ENCODE measurements around the gene ALG9. TPM values are rescaled to one million over a fixed set of nuclear protein-coding genes. Genes with fewer than 3 reads are reported as not detected.
A peak's percentile ranks its signal among the peaks of the same experiment; 100 is the strongest.
"Not testable (repeated sequence)": the region's sequence is repeated elsewhere in the genome, so short reads cannot be mapped to it uniquely, and the experiment has no call there.

ALG9 gene
- total RNA-seq, 1 donor from 2014 or later, result 16.2 TPM

- DNase-seq (ENCODE audit: low spot score); intact Hi-C loops (cut with DNase I): not testable (repeated sequence)
These were observed 13.7 kb upstream of the ALG9 start for GRCh38 chr11:111885053-111885452.

DNA sequence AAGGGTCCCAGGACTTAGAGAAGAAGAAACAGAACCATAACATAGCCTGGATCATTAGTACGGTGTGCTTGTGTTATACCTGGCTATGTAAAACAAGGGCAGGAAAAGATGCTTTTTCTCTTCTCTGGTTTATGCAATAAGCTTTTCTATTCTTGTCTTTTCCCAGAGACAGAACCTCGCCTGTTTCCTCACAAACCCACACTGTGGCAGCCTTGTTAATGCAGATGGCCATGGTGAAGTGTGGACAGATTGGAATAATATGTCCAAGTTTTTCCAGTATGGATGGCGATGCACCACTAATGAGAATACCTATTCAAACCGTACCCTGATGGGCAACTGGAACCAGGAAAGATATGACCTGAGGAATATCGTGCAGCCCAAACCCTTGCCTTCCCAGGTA is 10.8 kb upstream of the ALG9 start:
- no peak for DNase-seq (ENCODE audit: low spot score)
- intact Hi-C loops (cut with DNase I), result no loop called here

GRCh38 chr11:111879637-111879960 is 8.2 kb upstream of the ALG9 start:
- no peak for DNase-seq (ENCODE audit: low spot score)
- intact Hi-C loops (cut with DNase I), result loop anchor here (2.0 to 5.0 kb wide), 4 partner anchors 48 to 193 kb away; partner anchors contain the start of genes NKAPD1 and PIH1D2

GRCh38 chr11:111878849-111879636 is 7.7 kb upstream of the ALG9 start, which contains the start of the genes CFAP68 and FDXACB1:
TSS of gene CFAP68 (plus strand) at chr11:111879541. CDS start at chr11:111879561, 20 bp downstream.
TSS of gene FDXACB1 (minus strand) at chr11:111879165. CDS start at chr11:111879132, 33 bp downstream.
- DNase-seq (ENCODE audit: low spot score), result peak; percentile 99
- intact Hi-C loops (cut with DNase I), result loop anchor here (2.0 to 5.0 kb wide), 4 partner anchors 48 to 193 kb away; partner anchors contain the start of genes NKAPD1 and PIH1D2

DNA sequence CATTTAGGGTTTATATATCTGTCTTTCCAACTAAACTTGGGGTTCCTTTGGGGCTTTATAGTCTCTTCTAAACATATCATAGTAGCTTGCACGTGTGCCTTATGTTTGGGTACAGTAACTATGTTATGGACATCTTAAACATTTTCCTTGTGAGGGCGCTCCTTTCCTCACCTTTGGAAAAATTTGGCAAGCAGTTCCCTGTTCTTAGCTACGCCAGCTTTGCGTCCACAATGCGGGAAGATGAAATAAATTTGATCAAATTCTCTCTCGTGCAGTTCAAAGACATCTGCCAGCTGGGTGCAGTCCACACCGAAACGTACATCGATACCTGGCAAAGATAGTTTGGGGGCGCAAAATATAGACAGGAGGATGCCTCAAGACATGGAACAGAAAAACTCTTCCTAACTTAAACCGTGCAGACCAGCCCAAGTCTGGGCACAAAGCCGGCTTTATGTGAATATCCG is 7.0 kb upstream of the ALG9 start:
- intact Hi-C loops (cut with DNase I), result loop anchor here (2.0 to 5.0 kb wide), 4 partner anchors 49 to 194 kb away; partner anchors contain the start of genes NKAPD1 and PIH1D2
- no peak for DNase-seq (ENCODE audit: low spot score)

DNA sequence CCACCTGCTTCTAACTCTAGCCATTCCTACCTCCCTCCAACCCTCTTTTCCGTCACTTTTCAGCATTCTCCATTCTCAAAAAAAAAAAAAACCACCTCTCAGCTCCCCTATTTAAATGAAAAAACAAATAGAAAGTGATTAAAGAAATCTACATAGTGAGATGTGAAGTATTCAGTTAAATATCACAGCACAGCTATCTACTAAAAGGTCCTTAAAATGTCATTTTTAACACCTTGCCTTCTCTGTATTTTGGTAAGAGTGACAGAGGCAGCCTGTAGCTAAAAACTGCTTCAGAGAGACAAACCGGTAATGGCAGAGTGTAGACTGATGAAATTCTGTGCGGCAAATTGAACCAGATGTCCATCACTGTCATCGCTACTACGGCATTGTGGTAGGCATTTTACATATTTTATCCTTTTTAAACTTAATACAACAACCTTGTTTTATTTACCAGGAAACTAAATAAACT is 346 bp upstream of the ALG9 start:
- no peak for DNase-seq (ENCODE audit: low spot score)
- intact Hi-C loops (cut with DNase I), result no loop called here

DNA sequence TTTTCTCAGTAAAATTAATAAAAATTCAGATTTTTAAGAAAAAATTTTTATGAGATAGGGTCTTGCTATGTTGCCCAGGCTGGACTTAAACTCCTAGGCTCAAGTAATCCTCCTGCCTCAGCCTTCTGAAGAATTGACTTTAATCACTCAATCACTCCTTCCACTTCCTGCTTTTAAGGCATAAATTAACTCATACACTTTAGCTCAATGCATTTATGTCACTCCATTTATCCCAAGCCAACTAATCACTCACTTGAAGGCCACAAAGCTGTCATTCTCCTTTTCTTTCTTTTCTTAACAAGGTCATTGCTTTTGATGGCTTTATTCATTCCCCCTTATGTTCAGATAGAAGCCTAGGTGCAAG is 877 bp downstream of the ALG9 start:
- DNase-seq (ENCODE audit: low spot score), result no peak
- intact Hi-C loops (cut with DNase I), result no loop called here

DNA sequence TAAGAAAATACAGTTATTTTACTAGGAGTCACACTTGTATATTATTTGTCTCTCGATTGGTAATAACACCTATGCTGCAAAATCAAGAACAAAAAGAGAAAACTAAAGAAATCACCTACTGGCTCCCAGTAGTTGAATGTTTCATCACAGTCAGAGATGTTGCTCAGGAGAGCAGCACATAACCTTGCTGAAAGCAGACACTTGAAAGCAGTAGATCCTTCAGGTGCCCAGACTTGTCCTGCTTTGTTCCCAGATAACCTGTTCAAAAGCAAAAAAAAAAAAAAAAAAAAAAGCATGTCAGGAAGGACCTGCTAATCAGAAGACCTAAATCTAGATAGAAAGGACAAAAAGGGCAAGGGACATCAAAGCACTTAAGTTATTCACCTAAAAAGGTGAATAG is 1.3 kb downstream of the ALG9 start:
- DNase-seq (ENCODE audit: low spot score), result no peak
- intact Hi-C loops (cut with DNase I), result no loop called here

GRCh38 chr11:111860257-111860656 is 11.1 kb downstream of the ALG9 start:
- intact Hi-C loops (cut with DNase I), result no loop called here
- DNase-seq (ENCODE audit: low spot score), result no peak

- DNase-seq (ENCODE audit: low spot score), result no peak
These were observed 15.9 kb downstream of the ALG9 start for GRCh38 chr11:111855506-111855905.

GRCh38 chr11:111852103-111852502 is 19.3 kb downstream of the ALG9 start:
- intact Hi-C loops (cut with DNase I), result no loop called here
- DNase-seq (ENCODE audit: low spot score), result no peak

More at GRCh38 chr11:111855506-111855905, 15.9 kb downstream of the ALG9 start:
- intact Hi-C loops (cut with DNase I), result no loop called here

GRCh38 chr11:111851636-111852035 is 19.7 kb downstream of the ALG9 start:
- intact Hi-C loops (cut with DNase I), result no loop called here
- no peak for DNase-seq (ENCODE audit: low spot score)

DNA sequence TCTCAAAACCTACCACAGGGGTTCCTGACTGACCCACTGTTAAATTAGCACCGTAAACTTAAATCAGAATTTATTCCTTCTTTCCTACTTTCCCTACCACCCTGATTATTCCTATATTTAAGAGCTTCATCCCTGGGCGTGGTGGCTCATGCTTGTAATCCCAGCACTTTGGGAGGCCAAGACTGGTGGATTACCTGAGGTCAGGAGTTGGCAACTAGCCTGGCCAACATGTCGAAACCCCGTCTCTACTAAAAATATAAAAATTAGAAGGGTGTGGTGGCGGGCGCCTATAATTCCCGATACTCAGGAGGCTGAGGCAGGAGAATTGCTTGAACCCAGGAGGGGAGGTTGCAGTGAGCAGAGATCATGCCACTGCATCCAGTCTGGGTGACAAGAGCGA is 20.3 kb downstream of the ALG9 start:
- intact Hi-C loops (cut with DNase I), result no loop called here
- DNase-seq (ENCODE audit: low spot score), result no peak

- intact Hi-C loops (cut with DNase I), result no loop called here
- DNase-seq (ENCODE audit: low spot score), result no peak
These were observed 21.8 kb downstream of the ALG9 start for GRCh38 chr11:111849631-111850030.

- intact Hi-C loops (cut with DNase I), result no loop called here
- DNase-seq (ENCODE audit: low spot score), result no peak
These were observed 24.7 kb downstream of the ALG9 start for GRCh38 chr11:111846636-111847035.

- intact Hi-C loops (cut with DNase I), result no loop called here
- no peak for DNase-seq (ENCODE audit: low spot score)
These were observed 25.3 kb downstream of the ALG9 start for GRCh38 chr11:111846063-111846462.

- DNase-seq (ENCODE audit: low spot score), result no peak
- intact Hi-C loops (cut with DNase I), result no loop called here
These were observed 25.9 kb downstream of the ALG9 start for GRCh38 chr11:111845276-111846028.

GRCh38 chr11:111843661-111844060 is 27.7 kb downstream of the ALG9 start:
- DNase-seq (ENCODE audit: low spot score), result no peak
- intact Hi-C loops (cut with DNase I), result loop anchor here (5.0 kb wide), 4 partner anchors 66 to 276 kb away; partner anchors contain the start of gene SIK2

DNA sequence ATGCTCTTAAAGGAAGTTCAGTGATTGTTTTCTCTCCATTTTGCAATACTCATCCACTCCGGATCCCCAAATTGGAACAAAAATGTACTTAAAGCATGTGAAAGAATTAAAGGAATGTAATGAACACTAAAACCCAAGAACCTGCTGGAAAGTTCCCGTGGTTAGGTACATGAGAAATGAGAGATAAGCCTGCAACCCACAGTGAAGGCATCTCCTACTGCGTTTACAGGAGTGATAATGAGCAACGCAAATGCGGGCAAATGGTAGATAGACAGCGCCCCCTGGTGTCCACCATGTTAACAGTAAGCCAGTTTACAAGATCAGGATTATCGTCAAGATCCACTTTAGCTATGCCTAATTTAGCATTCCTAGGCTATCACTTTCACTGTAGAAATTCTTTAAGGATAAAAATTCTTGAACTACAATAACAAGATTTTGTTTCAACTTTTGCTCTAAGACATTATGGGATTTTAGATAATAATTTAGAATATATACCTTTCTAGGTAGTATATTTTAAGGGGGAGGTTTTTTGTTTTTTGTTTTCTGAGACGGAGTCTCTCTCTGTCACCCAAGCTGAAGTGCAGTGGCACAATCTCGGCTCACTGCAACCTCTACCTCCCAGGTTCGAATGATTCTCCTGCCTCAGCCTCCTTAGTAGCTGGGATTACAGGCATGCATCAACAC is 29.9 kb downstream of the ALG9 start:
- peak; percentile 89 for DNase-seq (ENCODE audit: low spot score)
- intact Hi-C loops (cut with DNase I), result loop anchor here (5.0 kb wide), 4 partner anchors 64 to 274 kb away; partner anchors contain the start of gene SIK2

GRCh38 chr11:111840143-111840542 is 31.2 kb downstream of the ALG9 start:
- intact Hi-C loops (cut with DNase I), result loop anchor here (5.0 kb wide), 4 partner anchors 63 to 273 kb away; partner anchors contain the start of gene SIK2
- no peak for DNase-seq (ENCODE audit: low spot score)

All from cardiac septum (tissue), 1 donor.